ENCODE results near the gene LIFR. TPM values are rescaled to one million over a fixed set of nuclear protein-coding genes. Genes with fewer than 3 reads are reported as not detected.

LIFR gene
- total RNA-seq, 1 experiment from 2014 or later: 10.4 TPM

GRCh38 chr5:38500573-38501260 lies 55.7 kb downstream of the LIFR start:
- DNase-seq (peak; percentile 62), ATAC-seq (peak; percentile 79)
- Histone ChIP-seq H3K27me3 (ENCODE audit: low read length) (no peaks in the 10 kb centered on the region), H3K27ac (ENCODE audit: low read length) (no peak overlapping the region), H3K4me1 (ENCODE audit: insufficient read depth, low read length) (peaks cover 7% of the 10 kb centered on the region), H4K20me1 (ENCODE audit: low read length) (no peaks in the 10 kb centered on the region), H3K4me2 (ENCODE audit: low read length) (no peak overlapping the region), H3K9ac (ENCODE audit: low read length) (no peak overlapping the region), H3F3A (ENCODE audit: low read length, unreplicated experiment) (no peaks in the 10 kb centered on the region), H3K9me3 (ENCODE audit: low read length) (no peaks in the 10 kb centered on the region), H3K9me2 (replicated peaks; ENCODE audit: low read length) (no peaks in the 10 kb centered on the region), H2AFZ (ENCODE audit: low read length) (peak overlapping the region; percentile 36), H3K4me3 (ENCODE audit: low read length) (no peak overlapping the region), H3K36me3 (ENCODE audit: low read depth, low read length) (no peaks in the 10 kb centered on the region), H3K79me2 (ENCODE audit: low read length) (no peaks in the 10 kb centered on the region)
- ChIA-PET POLR2A (ENCODE audit: unreplicated experiment) (no interaction called here), CTCF (no interaction called here)
- no TSS peak for BruUV-seq (replicated peaks)
- intact Hi-C loops (cut with micrococcal nuclease): no loop called here
- TF ChIP-seq EZH2phosphoT487 (IDR thresholded peaks at IDR 0.05; ENCODE audit: borderline replicate concordance, low read length) (no peak), CTCF (conservative IDR thresholded peaks at IDR 0.05; ENCODE audit: low read depth, low read length) (no peak), EZH2 (IDR thresholded peaks at IDR 0.05; ENCODE audit: low read length, unreplicated experiment) (no peak)

GRCh38 chr5:38497946-38498345 lies 58.5 kb downstream of the LIFR start:
- CTCF ChIA-PET: no interaction called here
- peak; percentile 88 for ATAC-seq
- H3K27me3 ChIP-seq (ENCODE audit: low read length): no peaks in the 10 kb centered on the region
- no peak overlapping the region for H3K4me2 ChIP-seq (ENCODE audit: low read length)
- no peak overlapping the region for H2AFZ ChIP-seq (ENCODE audit: low read length)
- H4K20me1 ChIP-seq (ENCODE audit: low read length): no peaks in the 10 kb centered on the region
- H3K36me3 ChIP-seq (ENCODE audit: low read depth, low read length): no peaks in the 10 kb centered on the region
- H3K9ac ChIP-seq (ENCODE audit: low read length): no peak overlapping the region
- peaks cover 7% of the 10 kb centered on the region for H3K4me1 ChIP-seq (ENCODE audit: insufficient read depth, low read length)
- H3K9me2 ChIP-seq (replicated peaks; ENCODE audit: low read length): no peaks in the 10 kb centered on the region
- intact Hi-C loops (cut with micrococcal nuclease): loop anchor here (1.0 to 5.0 kb wide), 3 partner anchors 53 to 312 kb away; no protein-coding TSS in a partner anchor
- no peak overlapping the region for H3K27ac ChIP-seq (ENCODE audit: low read length)
- H3K79me2 ChIP-seq (ENCODE audit: low read length): no peaks in the 10 kb centered on the region
- no peaks in the 10 kb centered on the region for H3K9me3 ChIP-seq (ENCODE audit: low read length)
- no TSS peak for BruUV-seq (replicated peaks)
- POLR2A ChIA-PET (ENCODE audit: unreplicated experiment): no interaction called here
- no peaks in the 10 kb centered on the region for H3F3A ChIP-seq (ENCODE audit: low read length, unreplicated experiment)
- TF ChIP-seq CTCF (conservative IDR thresholded peaks at IDR 0.05; ENCODE audit: low read depth, low read length) (peak; percentile 62), EZH2 (IDR thresholded peaks at IDR 0.05; ENCODE audit: low read length, unreplicated experiment) (no peak)
- DNase-seq: peak; percentile 52
- H3K4me3 ChIP-seq (ENCODE audit: low read length): no peak overlapping the region

- no peak for TF ChIP-seq EZH2phosphoT487 (IDR thresholded peaks at IDR 0.05; ENCODE audit: borderline replicate concordance, low read length)
- TF ChIP-seq CTCF (conservative IDR thresholded peaks at IDR 0.05; ENCODE audit: low read depth, low read length): no peak
- TF ChIP-seq EZH2 (IDR thresholded peaks at IDR 0.05; ENCODE audit: low read length, unreplicated experiment): no peak
- no peak overlapping the region for H3K9ac ChIP-seq (ENCODE audit: low read length)
- no peaks in the 10 kb centered on the region for H4K20me1 ChIP-seq (ENCODE audit: low read length)
- ChIA-PET CTCF (no interaction called here), POLR2A (ENCODE audit: unreplicated experiment) (no interaction called here)
- no peaks in the 10 kb centered on the region for H3K27me3 ChIP-seq (ENCODE audit: low read length)
- no peaks in the 10 kb centered on the region for H3F3A ChIP-seq (ENCODE audit: low read length, unreplicated experiment)
- H3K27ac ChIP-seq (ENCODE audit: low read length): no peak overlapping the region
- H3K4me3 ChIP-seq (ENCODE audit: low read length): no peak overlapping the region
- intact Hi-C loops (cut with micrococcal nuclease): loop anchor here (5.0 kb wide), 1 partner anchor 52 kb away; no protein-coding TSS in a partner anchor
- no peaks in the 10 kb centered on the region for H3K36me3 ChIP-seq (ENCODE audit: low read depth, low read length)
- DNase-seq (no peak), ATAC-seq (no peak)
- H3K79me2 ChIP-seq (ENCODE audit: low read length): no peaks in the 10 kb centered on the region
- H3K9me3 ChIP-seq (ENCODE audit: low read length): no peaks in the 10 kb centered on the region
- H3K4me2 ChIP-seq (ENCODE audit: low read length): no peak overlapping the region
- no peaks in the 10 kb centered on the region for H3K9me2 ChIP-seq (replicated peaks; ENCODE audit: low read length)
- BruUV-seq (replicated peaks): no TSS peak
- no peak overlapping the region for H2AFZ ChIP-seq (ENCODE audit: low read length)
- H3K4me1 ChIP-seq (ENCODE audit: insufficient read depth, low read length): no peaks in the 10 kb centered on the region
These were observed 61.7 kb downstream of the LIFR start for GRCh38 chr5:38494763-38495162.

All from PC-3 (cell line).